Activated CD4-positive, alpha-beta T cell treated with anti-CD3 and anti-CD28 coated beads, Interleukin-2, Interleukin-4, amounts not matched to agents 100 ng/mL and 50 ng/mL, durations not matched to agents 16 hours and 8 hours (primary cell): ENCODE measurements around the gene UBR2.
A peak's percentile ranks its signal among the peaks of the same experiment; 100 is the strongest.
"Not testable (repeated sequence)": the region's sequence is repeated elsewhere in the genome, so short reads cannot be mapped to it uniquely, and the experiment has no call there.

Experiments used
- DNase-seq: peaks from one replicate; pipeline ENCODE4 v3.0.0-alpha.2; 2020; ENCODE audit warnings: low spot score

The UBR2 gene

GRCh38 chr6:42618686-42619085, 54.9 kb downstream of the UBR2 start:
- DNase-seq, result no peak

DNA sequence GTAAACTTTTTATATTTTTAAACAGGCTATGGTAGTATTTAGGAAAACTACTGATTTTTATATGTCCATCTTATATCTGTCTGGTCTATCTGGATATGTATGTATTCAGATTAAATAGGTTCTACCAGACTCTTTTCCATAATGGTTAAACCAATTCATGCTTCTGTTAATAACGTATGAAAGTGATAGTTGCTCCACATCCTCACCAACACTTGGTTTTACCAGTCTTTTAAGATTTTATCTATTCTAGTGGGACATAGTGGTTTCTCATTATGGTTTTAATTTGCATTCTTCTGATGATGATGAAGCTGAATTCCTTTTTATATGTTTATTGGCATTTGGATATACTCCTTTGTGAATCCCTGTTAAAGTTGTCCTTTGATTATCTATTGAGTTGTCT, 56.1 kb downstream of the UBR2 start:
- DNase-seq, result no peak

- no peak for DNase-seq
These were observed 60.8 kb downstream of the UBR2 start for GRCh38 chr6:42624601-42625000.

DNA sequence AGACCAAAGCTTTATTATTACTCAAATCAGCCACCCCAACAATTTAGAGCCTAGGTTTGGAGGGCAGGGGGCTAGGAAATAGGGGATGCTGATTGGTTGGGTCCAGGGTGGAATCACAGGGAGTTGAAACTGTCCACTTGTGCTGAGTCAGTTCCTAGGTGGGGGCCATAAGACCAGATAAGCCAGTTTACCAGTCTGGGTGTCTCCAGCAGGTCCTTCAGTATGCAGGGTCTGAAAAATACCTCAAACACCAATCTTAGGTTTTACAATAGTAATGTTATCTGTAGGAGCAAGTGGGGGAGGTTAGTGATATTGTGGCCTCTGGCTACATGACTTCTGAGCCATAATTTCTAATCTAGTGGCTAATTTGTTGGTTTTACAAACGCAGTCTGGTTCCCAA, 63.2 kb downstream of the UBR2 start:
- DNase-seq, result no peak

GRCh38 chr6:42627674-42628073, 63.8 kb downstream of the UBR2 start:
- DNase-seq, result no peak

DNA sequence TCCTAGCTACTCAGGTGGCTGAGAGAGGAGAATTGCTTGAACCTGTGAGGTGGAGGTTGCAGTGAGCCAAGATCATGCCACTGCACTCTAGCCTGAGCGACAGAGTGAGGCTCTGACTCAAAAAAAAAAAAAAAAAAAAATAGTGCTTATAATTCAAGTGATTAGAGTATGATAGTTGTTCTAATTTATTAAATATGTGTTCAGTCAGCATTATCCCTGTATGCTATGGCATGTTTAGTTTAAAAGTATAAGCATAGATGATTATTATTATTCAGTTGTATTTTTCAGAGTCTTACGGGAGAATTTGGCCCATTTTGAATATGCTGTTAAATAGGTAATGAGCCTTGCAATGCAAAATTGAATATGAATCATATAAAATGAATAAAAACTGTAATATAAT, 64.8 kb downstream of the UBR2 start:
- DNase-seq, result no peak

DNA sequence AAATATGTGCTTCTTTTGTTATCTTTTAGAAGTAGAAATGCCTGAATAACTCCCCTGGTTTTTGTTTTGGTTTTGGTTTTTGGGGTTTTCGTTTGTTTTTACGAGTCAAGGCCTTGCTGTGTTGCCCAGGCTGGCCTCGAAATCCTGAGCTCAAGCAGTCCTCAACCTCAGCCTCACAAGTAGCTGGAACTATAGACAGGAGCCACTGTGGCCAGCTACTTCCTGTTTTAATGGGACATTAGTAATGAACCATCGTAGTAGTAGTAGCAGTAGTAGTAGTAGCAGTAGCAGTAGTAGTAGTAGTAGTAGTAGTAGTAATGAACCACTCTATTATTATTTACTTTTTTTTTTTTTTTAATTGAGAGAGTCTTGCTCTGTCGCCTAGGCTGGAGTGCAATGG, 66.0 kb downstream of the UBR2 start:
- DNase-seq, result no peak

DNA sequence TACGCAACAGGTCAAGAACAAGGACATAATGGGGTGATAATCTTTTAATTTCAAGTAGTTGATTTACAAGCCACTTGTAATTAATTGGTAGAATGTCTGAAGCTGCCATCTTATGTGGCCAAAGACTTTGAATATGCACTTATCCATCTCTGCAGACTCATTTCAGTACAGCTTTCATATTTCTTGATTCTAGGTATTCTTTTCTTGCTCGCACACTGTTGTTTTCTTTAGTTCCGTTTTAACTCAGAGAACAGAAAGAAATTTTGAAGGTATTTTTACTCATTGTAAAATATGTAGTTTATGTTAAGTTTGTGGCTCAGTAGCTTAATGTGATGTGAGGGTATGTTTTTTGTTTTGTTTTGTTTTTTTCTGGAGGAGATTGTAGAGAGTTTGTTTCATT, 73.9 kb downstream of the UBR2 start:
- DNase-seq, result peak; percentile 50

DNA sequence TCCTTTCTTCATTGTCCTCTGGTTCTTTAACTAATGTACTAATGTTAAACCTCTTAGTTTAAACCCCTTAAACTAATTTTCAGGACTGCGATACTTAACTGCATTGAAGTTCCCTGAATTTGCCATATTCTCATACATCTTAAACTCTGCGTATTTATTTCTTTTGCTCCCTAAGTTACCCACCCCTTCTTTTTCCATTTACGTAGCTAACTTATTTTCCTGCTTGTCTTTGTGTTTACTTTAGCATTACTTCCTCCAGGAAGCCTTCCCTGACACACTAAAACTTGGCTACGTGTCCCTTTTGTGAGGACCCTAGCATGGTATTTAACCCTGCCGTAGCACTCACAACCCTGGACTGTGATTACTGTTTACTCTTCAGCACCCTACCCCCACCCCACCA, 79.0 kb downstream of the UBR2 start:
- DNase-seq, result no peak

DNA sequence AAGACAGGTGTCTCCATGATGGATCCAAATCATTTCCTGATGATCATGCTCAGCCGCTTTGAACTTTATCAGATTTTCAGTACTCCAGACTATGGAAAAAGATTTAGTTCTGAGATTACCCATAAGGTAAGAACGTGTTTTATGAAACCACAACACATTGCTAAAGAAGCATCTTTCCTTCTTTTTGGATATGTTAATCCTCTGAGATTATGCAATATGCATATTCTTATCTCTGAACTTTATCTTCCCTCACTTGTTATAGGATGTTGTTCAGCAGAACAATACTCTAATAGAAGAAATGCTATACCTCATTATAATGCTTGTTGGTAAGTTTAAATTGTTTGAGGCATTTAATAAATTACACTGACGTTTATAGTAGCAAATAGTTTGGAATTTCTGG, 80.4 kb downstream of the UBR2 start:
- DNase-seq, result no peak

- no peak for DNase-seq
These were observed 88.4 kb downstream of the UBR2 start for GRCh38 chr6:42652024-42652746.

DNA sequence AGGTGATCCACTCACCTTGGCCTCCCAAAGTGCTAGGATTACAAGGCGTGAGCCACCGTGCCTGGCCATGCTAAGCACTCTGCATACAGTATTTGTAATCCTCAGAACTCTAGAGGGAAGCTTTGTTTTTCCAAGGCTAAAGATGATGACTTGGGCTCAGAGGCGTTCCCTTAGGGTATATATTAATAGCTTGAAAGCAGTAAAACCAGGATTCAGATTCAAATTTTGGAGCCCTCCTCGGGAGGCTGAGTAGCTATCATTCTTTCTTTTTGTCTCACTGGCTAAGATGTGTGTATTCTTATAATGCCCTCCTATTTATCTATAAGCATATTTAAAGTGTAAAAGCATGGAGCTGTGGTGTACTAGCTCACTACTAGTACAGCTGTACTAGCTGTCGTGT, 90.0 kb downstream of the UBR2 start:
- DNase-seq, result no peak

DNA sequence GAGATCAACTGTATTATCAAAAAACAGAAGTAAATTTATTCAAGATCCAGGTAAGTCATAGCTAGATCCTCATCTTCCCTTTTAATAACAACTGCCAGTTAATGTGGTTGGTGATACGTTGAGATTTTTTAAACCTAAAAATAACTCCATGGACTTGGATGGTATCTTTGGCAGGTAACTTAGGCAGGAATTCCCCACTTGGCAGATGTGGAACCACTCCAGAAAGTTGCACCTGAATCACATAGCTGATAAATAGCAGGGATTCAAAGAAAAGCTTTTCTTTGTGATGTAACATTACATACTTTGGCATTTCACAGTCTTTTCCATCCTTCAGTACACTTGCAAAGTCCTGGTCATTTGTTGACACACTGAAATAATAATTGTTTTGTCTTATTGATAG, 96.0 kb downstream of the UBR2 start:
- DNase-seq, result no peak

GRCh38 chr6:42661540-42662153, 97.8 kb downstream of the UBR2 start:
- peak; percentile 80 for DNase-seq

DNA sequence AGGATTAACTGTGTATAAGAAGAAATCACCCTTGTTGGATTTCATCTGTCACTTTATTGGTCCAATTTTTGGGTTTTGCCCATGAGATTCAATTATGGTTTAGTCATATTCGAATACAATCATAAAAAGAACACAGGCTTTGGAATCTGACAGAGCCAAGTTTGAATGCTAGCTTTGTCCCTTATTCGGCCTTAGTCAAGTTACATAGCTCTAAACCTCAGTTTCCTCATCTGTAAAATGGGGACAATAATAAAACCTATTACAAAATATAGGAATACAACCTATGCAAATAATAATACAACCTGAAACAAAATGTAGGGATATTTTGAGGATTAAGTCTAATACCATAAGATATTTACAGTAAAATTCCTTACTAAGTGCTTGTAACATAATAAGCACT, 100.9 kb downstream of the UBR2 start:
- no peak for DNase-seq

- not testable (repeated sequence) for DNase-seq
These were observed 110.5 kb downstream of the UBR2 start for GRCh38 chr6:42674368-42674767.

- DNase-seq, result no peak
These were observed 111.0 kb downstream of the UBR2 start for GRCh38 chr6:42674780-42675179.

DNA sequence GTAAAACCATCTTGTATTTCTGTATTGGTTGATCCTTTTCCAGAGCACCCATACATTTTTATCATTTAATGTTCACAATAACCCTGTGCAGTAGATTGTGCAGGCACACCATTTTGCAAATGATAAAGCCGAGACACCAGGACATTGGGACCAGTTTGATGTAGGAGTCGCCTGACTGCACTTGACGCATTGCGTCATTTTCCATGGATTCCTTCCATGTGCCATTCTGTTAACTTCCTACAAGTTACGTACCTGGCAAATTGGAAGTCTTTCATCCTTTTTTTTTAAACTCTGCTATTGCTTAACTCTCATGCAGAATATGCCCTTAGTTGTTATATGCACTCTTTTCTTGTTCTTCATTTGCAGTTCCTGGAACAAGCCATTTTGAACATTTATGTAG, 115.5 kb downstream of the UBR2 start:
- DNase-seq, result no peak

DNA sequence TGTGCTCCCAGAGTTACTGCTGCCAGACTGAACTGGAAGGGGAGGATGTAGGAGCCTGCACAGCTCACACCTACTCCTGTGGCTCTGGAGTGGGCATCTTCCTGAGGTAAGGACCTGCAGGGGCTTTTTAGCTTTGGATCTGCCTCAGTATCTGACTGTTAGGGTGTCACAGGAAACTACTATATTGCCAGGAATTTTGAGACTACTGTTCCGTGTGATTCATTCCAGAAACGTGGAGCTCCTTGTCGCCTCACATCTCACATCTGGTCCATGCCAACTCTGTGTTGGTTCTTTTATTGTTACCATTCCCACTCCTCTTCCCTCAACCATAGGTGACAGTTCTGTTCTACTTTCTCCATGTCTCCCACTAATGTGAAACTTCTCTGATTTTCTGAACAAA, 124.5 kb downstream of the UBR2 start:
- DNase-seq, result no peak

- no peak for DNase-seq
These were observed 125.5 kb downstream of the UBR2 start for GRCh38 chr6:42689371-42689770.

DNA sequence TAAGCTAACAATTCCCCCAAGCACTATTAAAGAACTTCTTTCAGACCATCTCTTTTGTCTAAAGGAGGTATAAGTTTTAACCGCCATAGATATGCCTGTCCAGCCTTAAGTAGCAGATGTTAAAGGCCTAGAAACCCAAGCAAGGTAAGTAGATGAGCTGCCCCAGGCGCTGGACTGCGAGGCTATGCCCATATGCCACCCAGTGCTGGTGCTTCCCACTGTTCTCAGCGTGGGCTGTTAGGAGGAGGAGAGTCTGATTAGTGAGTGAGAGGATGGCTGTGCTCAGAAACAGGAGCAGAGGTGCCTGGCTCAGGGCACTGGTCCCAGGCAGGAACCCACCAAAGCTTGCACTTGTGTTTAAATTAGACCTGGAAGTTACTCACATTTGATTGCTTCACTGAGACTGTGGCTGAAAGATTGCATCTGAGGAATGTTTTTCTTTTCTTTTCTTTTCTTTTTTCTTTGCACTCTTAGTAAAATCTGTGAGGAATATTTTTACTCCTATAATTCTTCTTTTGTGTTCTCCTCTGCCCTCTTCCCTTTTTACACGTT, 126.4 kb downstream of the UBR2 start:
- DNase-seq, result no peak

DNA sequence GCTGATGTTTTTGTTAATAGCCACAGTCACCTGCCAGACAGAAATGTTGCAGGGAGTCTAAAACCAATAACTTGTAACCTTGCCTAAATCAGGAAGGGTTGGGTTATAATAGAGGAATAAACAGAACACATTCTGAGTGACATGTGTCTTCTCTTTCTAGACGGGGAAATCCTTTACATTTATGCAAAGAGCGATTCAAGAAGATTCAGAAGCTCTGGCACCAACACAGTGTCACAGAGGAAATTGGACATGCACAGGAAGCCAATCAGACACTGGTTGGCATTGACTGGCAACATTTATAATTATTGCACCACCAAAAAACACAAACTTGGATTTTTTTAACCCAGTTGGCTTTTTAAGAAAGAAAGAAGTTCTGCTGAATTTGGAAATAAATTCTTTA, 127.0 kb downstream of the UBR2 start:
- no peak for DNase-seq

GRCh38 chr6:42692137-42692911, 128.5 kb downstream of the UBR2 start:
- no peak for DNase-seq
